Measurements from ENCODE around the gene KCNH8.

Gene KCNH8

DNA sequence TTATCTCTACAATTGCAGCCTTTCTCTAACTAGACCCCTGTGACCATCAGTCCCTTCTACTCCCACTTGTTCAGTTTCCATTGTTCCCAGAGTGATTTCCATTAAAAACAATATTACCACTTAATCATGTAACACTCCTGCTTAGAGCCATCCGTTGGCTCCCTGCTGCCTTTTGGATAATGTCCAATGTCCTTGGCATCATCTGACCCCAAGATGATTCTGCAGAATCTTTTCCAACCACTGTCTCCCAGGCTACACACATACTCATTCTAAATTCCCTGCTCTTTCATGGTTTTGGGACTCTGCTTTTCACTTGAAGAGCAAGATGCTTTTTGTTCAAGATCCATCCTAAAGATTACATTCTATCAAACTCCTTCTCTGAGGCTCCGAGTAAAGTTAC lies 7.1 kb downstream of the KCNH8 start:
- H3K9me3 ChIP-seq (replicated peaks in 1 of 11): no peaks in the 10 kb centered on the region
- no peaks in the 10 kb centered on the region for H4K20me1 ChIP-seq
- TF ChIP-seq Cebpa-rat (IDR thresholded peaks at IDR 0.05): no peak
- H3K27me3 ChIP-seq: no peaks in the 10 kb centered on the region
- no peaks in the 10 kb centered on the region for H3K4me1 ChIP-seq
- no peak overlapping the region for H3K4me3 ChIP-seq
- H3K27ac ChIP-seq: no peak overlapping the region
- no peak overlapping the region for H3K9ac ChIP-seq
- no peak overlapping the region for H3K4me2 ChIP-seq
- no peaks in the 10 kb centered on the region for H3K36me3 ChIP-seq

DNA sequence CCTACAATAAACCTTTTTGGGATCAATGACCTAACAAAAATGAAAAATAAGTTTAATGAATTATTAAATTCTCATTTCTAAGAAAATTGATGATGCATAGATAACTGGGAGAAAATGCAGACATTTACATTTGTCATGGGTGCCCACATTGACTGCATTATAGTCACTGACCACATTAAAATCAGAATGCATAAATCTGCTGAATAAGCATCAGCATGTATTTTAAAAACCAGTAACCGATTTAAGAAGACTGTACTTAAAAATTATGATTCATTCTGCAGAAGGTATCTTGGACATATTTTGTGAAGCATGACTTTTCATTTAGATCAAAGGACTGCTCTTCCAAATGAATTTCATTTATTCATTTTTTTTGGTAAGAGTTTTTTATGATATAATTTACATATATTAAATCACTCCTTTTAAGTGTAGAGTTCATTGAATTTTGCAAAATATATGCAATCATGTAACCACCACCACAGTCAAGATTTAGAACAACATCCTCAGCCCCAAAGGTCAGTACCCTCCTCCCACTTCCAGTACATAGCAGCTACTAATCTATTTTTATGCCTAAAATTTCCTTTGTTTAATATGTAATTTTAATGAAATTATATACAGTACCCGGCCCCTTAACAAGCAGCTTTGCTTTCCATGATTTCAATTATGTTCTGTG lies 11.8 kb downstream of the KCNH8 start:
- Histone ChIP-seq H3K9me3 (replicated peaks in 1 of 11) (no peaks in the 10 kb centered on the region), H3K4me3 (no peak overlapping the region), H3K27me3 (no peaks in the 10 kb centered on the region), H3K27ac (no peak overlapping the region), H3K4me2 (no peak overlapping the region), H3K4me1 (no peaks in the 10 kb centered on the region), H3K9ac (no peak overlapping the region), H3K36me3 (no peaks in the 10 kb centered on the region), H4K20me1 (no peaks in the 10 kb centered on the region)
- no peak for TF ChIP-seq Cebpa-rat (IDR thresholded peaks at IDR 0.05)

DNA sequence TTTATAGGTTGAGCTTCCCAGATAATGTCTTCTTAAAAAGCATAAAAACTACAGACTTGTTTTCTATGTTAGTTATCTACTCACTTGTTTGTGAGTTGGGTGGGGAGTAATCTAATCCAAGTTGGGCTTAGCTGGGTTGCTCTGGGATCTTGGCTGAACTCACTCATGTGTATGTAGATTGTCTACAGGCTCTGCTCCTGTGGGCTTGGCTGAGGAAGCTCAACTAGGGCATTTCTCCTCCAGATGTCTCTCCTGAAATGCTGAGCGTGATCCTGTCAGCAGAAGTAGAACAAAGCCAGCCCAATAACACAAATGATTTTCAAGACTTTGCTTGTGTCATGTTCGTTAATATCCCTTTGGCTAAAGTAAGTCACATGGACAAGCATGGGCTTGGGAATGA lies 17.3 kb downstream of the KCNH8 start:
- Histone ChIP-seq H3K9me3 (replicated peaks in 1 of 11) (no peaks in the 10 kb centered on the region), H3K36me3 (no peaks in the 10 kb centered on the region), H3K4me1 (no peaks in the 10 kb centered on the region), H3K27me3 (no peaks in the 10 kb centered on the region), H3K9ac (no peak overlapping the region), H4K20me1 (no peaks in the 10 kb centered on the region), H3K4me2 (no peak overlapping the region), H3K27ac (no peak overlapping the region), H3K4me3 (no peak overlapping the region)
- no peak for TF ChIP-seq Cebpa-rat (IDR thresholded peaks at IDR 0.05)

DNA sequence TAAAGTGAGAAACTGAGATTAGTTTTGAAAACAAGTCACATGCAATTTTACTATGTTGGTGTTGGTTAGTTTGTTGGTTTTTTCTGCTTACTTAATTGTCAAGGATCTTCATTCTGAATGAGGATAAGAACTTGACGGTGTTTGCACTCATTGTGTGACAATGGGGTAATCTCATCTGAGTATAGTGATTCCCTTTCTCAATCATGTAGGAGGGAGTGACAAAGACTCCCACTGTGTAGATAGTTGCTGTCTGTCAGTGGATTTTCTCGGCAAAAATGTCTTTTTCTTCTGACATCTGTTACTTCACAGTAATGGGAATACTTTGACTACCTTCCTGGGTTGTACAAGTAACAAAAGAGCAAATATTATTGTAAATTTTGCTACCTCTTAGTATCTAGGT lies 23.5 kb downstream of the KCNH8 start:
- Histone ChIP-seq H3K4me3 (no peak overlapping the region), H3K9me3 (replicated peaks in 1 of 11) (no peaks in the 10 kb centered on the region), H3K27ac (no peak overlapping the region), H3K27me3 (no peaks in the 10 kb centered on the region), H3K36me3 (no peaks in the 10 kb centered on the region), H3K4me2 (no peak overlapping the region), H3K4me1 (no peaks in the 10 kb centered on the region), H3K9ac (no peak overlapping the region), H4K20me1 (no peaks in the 10 kb centered on the region)
- TF ChIP-seq Cebpa-rat (IDR thresholded peaks at IDR 0.05): no peak

DNA sequence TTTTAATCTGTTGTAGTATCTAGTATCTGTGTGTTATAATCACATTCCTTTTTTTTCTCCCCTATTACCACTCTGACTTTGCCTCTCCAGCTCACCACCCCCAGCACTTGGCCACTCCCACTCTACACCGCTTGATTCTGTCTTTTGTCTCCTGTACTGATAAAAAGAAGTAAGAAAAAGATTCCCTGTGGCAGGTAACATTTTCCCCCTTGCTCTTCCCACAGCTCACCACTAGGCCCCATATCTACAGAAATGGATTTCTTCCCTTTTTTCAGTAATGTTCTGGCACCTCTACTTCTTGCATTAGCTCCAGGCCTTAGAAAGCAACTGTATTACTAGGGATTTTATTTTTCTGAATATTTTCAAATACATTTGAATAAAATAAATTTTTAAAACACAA lies 25.6 kb downstream of the KCNH8 start:
- Histone ChIP-seq H3K9me3 (replicated peaks in 1 of 11) (no peaks in the 10 kb centered on the region), H3K27me3 (no peaks in the 10 kb centered on the region), H3K36me3 (no peaks in the 10 kb centered on the region), H4K20me1 (no peaks in the 10 kb centered on the region), H3K4me2 (no peak overlapping the region), H3K4me3 (no peak overlapping the region), H3K27ac (no peak overlapping the region), H3K9ac (no peak overlapping the region), H3K4me1 (no peaks in the 10 kb centered on the region)
- TF ChIP-seq Cebpa-rat (IDR thresholded peaks at IDR 0.05): no peak

DNA sequence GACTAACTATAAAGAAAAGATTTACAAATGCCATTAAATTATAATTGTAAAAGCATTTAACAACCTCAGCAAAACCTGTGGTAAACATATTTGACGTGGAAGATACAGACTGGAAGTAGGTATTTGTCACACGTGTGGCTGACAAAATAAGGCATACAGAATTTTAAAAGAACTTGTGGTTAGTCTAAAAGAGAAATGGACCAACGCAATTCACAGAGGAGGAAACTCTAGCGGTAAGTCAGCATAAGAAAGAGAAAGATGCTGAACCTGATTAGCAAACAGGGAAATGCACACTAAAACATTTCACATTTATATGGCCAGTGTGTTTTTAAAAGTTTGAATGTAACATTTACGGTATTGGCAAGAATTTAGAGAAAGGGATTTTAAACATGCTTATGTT lies 35.3 kb downstream of the KCNH8 start:
- Histone ChIP-seq H3K4me1 (0 out of 20 replicates have a peak, but pooled peaks cover 0 to 6% (median 0%) of the 10 kb centered on the region in 10 experiments), H3K27ac (no peak overlapping the region), H3K9me3 (replicated peaks in 1 of 11) (no peaks in the 10 kb centered on the region), H4K20me1 (no peaks in the 10 kb centered on the region), H3K4me3 (no peak overlapping the region), H3K27me3 (no peaks in the 10 kb centered on the region), H3K9ac (no peak overlapping the region), H3K4me2 (0 out of 22 replicates have a peak overlapping the region, but pooled peaks of 2 of the 11 experiments have one; percentile 1 to 24), H3K36me3 (no peaks in the 10 kb centered on the region)
- no peak for TF ChIP-seq Cebpa-rat (IDR thresholded peaks at IDR 0.05)

DNA sequence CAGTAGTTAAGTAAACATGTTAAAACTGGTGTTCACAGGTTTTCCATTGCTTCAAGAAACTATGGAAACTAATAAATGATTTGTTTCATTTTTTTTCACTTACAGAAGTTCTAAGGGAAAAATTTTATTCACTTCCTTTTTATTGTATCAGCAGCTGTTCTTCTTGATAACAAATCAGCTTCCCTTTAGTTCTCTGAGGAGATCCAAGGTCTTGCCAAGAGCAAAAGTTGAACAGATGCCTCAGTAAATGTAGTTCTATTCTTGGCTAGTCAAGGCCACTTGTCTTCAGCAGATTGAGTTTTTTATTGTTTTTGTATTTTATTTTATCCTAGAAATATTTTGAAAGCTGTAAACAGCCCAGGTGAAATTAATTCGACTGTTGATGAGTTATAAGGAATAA lies 41.8 kb downstream of the KCNH8 start:
- no peaks in the 10 kb centered on the region for H4K20me1 ChIP-seq
- no peaks in the 10 kb centered on the region for H3K27me3 ChIP-seq
- no peak overlapping the region for H3K4me2 ChIP-seq
- H3K4me1 ChIP-seq: no peaks in the 10 kb centered on the region
- H3K4me3 ChIP-seq: no peak overlapping the region
- H3K27ac ChIP-seq: no peak overlapping the region
- TF ChIP-seq Cebpa-rat (IDR thresholded peaks at IDR 0.05): no peak
- H3K9ac ChIP-seq: no peak overlapping the region
- no peaks in the 10 kb centered on the region for H3K9me3 ChIP-seq (replicated peaks in 1 of 11)
- H3K36me3 ChIP-seq: no peaks in the 10 kb centered on the region

DNA sequence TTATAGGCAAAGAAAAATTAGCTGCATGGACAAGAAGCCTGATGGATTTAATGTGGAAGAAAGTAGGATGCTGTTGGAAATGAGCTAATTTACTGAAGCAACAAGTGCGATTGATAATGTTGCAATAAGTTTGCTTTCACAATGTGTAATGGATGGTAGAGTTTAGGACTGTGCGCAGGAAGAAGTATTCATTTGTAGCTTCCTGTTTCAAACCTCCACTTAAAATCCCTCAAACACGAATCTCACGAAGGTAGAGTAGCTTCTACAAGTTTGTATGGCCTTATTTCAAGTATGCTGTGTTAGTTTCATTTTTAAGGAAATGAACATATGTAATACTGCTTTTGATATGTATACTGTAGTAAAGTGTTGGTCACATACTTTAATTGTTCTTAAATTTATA lies 42.3 kb downstream of the KCNH8 start:
- H4K20me1 ChIP-seq: no peaks in the 10 kb centered on the region
- no peaks in the 10 kb centered on the region for H3K36me3 ChIP-seq
- H3K27me3 ChIP-seq: no peaks in the 10 kb centered on the region
- H3K4me1 ChIP-seq: no peaks in the 10 kb centered on the region
- no peaks in the 10 kb centered on the region for H3K9me3 ChIP-seq (replicated peaks in 1 of 11)
- no peak overlapping the region for H3K4me2 ChIP-seq
- H3K9ac ChIP-seq: no peak overlapping the region
- no peak for TF ChIP-seq Cebpa-rat (IDR thresholded peaks at IDR 0.05)
- no peak overlapping the region for H3K4me3 ChIP-seq
- no peak overlapping the region for H3K27ac ChIP-seq

DNA sequence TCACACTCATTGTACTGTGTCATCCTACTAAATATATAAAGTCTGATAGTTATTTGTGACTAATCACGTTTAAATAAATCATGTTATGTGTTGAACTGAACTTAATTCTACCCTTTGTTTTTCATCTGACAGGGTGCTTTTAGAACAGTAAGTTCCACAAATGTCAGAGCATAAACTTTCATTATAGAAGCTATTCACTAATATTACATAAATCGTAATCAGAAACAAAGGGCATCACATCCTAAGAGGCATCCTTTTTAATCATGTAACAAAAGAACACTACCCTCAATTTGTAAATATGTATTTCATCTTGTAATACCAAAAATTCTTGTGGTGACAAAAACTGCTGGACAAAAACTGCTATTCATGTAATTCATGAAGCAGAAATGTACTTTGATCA lies 50.8 kb downstream of the KCNH8 start:
- Histone ChIP-seq H3K36me3 (no peaks in the 10 kb centered on the region), H3K4me3 (no peak overlapping the region), H3K4me1 (no peaks in the 10 kb centered on the region), H3K27me3 (no peaks in the 10 kb centered on the region), H3K4me2 (no peak overlapping the region), H3K9me3 (replicated peaks in 1 of 11) (no peaks in the 10 kb centered on the region), H3K27ac (no peak overlapping the region), H3K9ac (no peak overlapping the region), H4K20me1 (no peaks in the 10 kb centered on the region)
- TF ChIP-seq Cebpa-rat (IDR thresholded peaks at IDR 0.05): no peak

DNA sequence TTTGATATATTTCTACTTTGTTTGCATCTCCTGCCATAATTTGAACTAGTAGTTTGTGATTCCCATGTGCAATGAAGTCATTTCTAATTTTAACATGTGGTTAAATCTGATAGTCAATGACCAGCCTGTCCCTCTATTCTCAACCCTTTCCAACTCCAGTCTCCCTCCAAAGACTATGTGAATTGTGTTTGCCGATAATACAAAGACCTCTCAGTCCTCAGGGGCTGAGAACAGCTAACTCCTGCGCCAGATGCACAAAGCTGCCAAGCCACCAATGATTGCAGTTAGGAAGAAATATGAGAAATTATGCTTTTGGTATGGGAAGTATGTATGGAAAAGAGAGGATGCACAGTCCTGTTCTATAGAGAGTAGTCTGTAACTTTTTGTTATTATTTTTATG lies 54.0 kb downstream of the KCNH8 start:
- no peak for TF ChIP-seq Cebpa-rat (IDR thresholded peaks at IDR 0.05)
- H3K4me1 ChIP-seq: no peaks in the 10 kb centered on the region
- no peak overlapping the region for H3K4me3 ChIP-seq
- no peak overlapping the region for H3K9ac ChIP-seq
- no peaks in the 10 kb centered on the region for H3K36me3 ChIP-seq
- H4K20me1 ChIP-seq: no peaks in the 10 kb centered on the region
- no peak overlapping the region for H3K4me2 ChIP-seq
- no peaks in the 10 kb centered on the region for H3K9me3 ChIP-seq (replicated peaks in 1 of 11)
- no peaks in the 10 kb centered on the region for H3K27me3 ChIP-seq
- no peak overlapping the region for H3K27ac ChIP-seq
